HepG2 (cell line): ENCODE data around the gene NUP62. TPM values are rescaled to one million over a fixed set of nuclear protein-coding genes. Genes with fewer than 3 reads are reported as not detected.
A peak's percentile ranks its signal among the peaks of the same experiment; 100 is the strongest.

ENCODE experiments used
- ARNTL ChIP-seq: sonication (generic); formaldehyde crosslinking; IDR thresholded peaks from 2 replicates; pipeline ENCODE4 v1.4.0; 2020; ENCODE audit warnings: mild to moderate bottlenecking, missing genetic modification reagents
- ASH2L ChIP-seq: fragments of 300-600, 200-600 bp; sonication (generic); IDR thresholded peaks from 2 replicates; pipeline ENCODE4 v1.7.0; 2017; ENCODE audit warnings: low read depth, mild to moderate bottlenecking, moderate library complexity, mixed read lengths, low read length; ENCODE audit not compliant: insufficient read length
- ATF1 ChIP-seq: IDR thresholded peaks from 2 replicates; pipeline ENCODE4 v1.6.1; 2016; ENCODE audit warnings: mild to moderate bottlenecking, control low read depth
- FOXO1 ChIP-seq: sonication (generic); formaldehyde crosslinking; IDR thresholded peaks from 2 replicates; pipeline ENCODE4 v1.4.0; 2020; ENCODE audit warnings: missing genetic modification reagents
- HDAC2 ChIP-seq: sonication (generic); formaldehyde crosslinking; IDR thresholded peaks from 2 replicates; pipeline ENCODE4 v1.4.0; 2020; ENCODE audit warnings: missing genetic modification reagents
- HMG20B ChIP-seq: conservative IDR thresholded peaks from 2 replicates; pipeline ENCODE4 v1.6.1; 2016; ENCODE audit warnings: missing genetic modification reagents, missing compliant biosample characterization
- KLF16 ChIP-seq, 2 experiments: sonication (generic) in 1 of 2; formaldehyde crosslinking in 1 of 2; IDR thresholded peaks; 2 replicates each; pipeline versions ENCODE4 v1.6.1 to v1.8.0; 2016 to 2023; ENCODE audit warnings: missing genetic modification reagents in 2 of 2, missing compliant biosample characterization in 1 of 2
- MAZ ChIP-seq, 2 experiments: sonication (generic) in 1 of 2; formaldehyde crosslinking in 1 of 2; IDR thresholded peaks; 2 replicates each; pipeline versions ENCODE4 v1.5.0 to v1.6.1; 2012 to 2020; ENCODE audit warnings: low read depth in 2 of 2, mild to moderate bottlenecking in 2 of 2, borderline replicate concordance in 1 of 2, improper control_type of control experiment in 1 of 2, low read length in 1 of 2, missing genetic modification reagents in 1 of 2, moderate library complexity in 1 of 2
- MTA1 ChIP-seq: sonication (generic); formaldehyde crosslinking; IDR thresholded peaks from 2 replicates; pipeline ENCODE4 v1.4.0; 2020; ENCODE audit warnings: missing genetic modification reagents, mild to moderate bottlenecking, borderline replicate concordance
- MTF2 ChIP-seq: sonication (generic); formaldehyde crosslinking; IDR thresholded peaks from 2 replicates; pipeline ENCODE4 v1.5.0; 2020; ENCODE audit warnings: missing genetic modification reagents, borderline replicate concordance
- NRL ChIP-seq: sonication (generic); formaldehyde crosslinking; IDR thresholded peaks from 2 replicates; pipeline ENCODE4 v1.5.0; 2020; ENCODE audit warnings: missing genetic modification reagents, mild to moderate bottlenecking, moderate library complexity, borderline replicate concordance
- RBM39 ChIP-seq: fragments of 200-400 bp; formaldehyde crosslinking; IDR thresholded peaks from one replicate; pipeline ENCODE4 v1.6.1; 2018; ENCODE audit warnings: antibody characterized with exemption, mild to moderate bottlenecking, low read depth, low read length; ENCODE audit not compliant: poor library complexity, severe bottlenecking
- THYN1 ChIP-seq: sonication (generic); formaldehyde crosslinking; IDR thresholded peaks from 2 replicates; pipeline ENCODE4 v1.8.1; 2023; ENCODE audit warnings: low read depth, mild to moderate bottlenecking, moderate library complexity, missing genetic modification reagents, borderline replicate concordance
- TRIM24 ChIP-seq: sonication (generic); formaldehyde crosslinking; IDR thresholded peaks from 2 replicates; pipeline ENCODE4 v1.8.0; 2022; ENCODE audit warnings: mild to moderate bottlenecking, missing genetic modification reagents
- ZEB1 ChIP-seq: IDR thresholded peaks from 2 replicates; pipeline ENCODE4 v1.6.1; 2012; ENCODE audit warnings: mild to moderate bottlenecking, low read depth, inconsistent platforms; ENCODE audit not compliant: insufficient replicate concordance
- ZFP82 ChIP-seq: sonication (generic); formaldehyde crosslinking; IDR thresholded peaks from 2 replicates; pipeline ENCODE4 v1.5.1; 2020; ENCODE audit warnings: mild to moderate bottlenecking, missing genetic modification reagents, borderline replicate concordance
- ZNF121 ChIP-seq: sonication (generic); formaldehyde crosslinking; IDR thresholded peaks from 2 replicates; pipeline ENCODE4 v1.5.0; 2020; ENCODE audit warnings: mild to moderate bottlenecking, missing genetic modification reagents
- ZNF24 ChIP-seq: fragments of 450-650 bp; IDR thresholded peaks from 2 replicates; pipeline ENCODE4 v1.6.1; 2017; ENCODE audit warnings: antibody characterized with exemption, mild to moderate bottlenecking
- ZNF550 ChIP-seq: sonication (generic); formaldehyde crosslinking; IDR thresholded peaks from 2 replicates; pipeline ENCODE4 v1.4.0; 2020; ENCODE audit warnings: mild to moderate bottlenecking, missing genetic modification reagents, borderline replicate concordance
- ZNF556 ChIP-seq: sonication (generic); formaldehyde crosslinking; IDR thresholded peaks from 2 replicates; pipeline ENCODE4 v1.4.0; 2020; ENCODE audit warnings: mild to moderate bottlenecking, missing genetic modification reagents, borderline replicate concordance
- ZNF747 ChIP-seq: sonication (generic); formaldehyde crosslinking; IDR thresholded peaks from 2 replicates; pipeline ENCODE4 v1.8.1; 2023; ENCODE audit warnings: missing genetic modification reagents, mild to moderate bottlenecking, borderline replicate concordance
- ZNF839 ChIP-seq: sonication (generic); formaldehyde crosslinking; IDR thresholded peaks from 2 replicates; pipeline ENCODE4 v1.4.0; 2020; ENCODE audit warnings: missing genetic modification reagents, mild to moderate bottlenecking, borderline replicate concordance
- polyA plus RNA-seq, 8 experiments: library from polyadenylated mRNA; depleted of rRNA in 3 of 8; stranded (reverse) in 7 of 8; unstranded in 1 of 8; fragments of >200 nt; fragmentation: Illumina TruSeq in 4 of 8; extraction: Trizol in 4 of 8; gene quantifications; 2 replicates each; pipeline versions ENCODE4 v1.2.1 to v1.2.3, GENCODE V29; 2011 to 2016; ENCODE audit warnings: low read depth in 4 of 8, missing spikeins in 1 of 8, mixed read lengths in 1 of 8; ENCODE audit not compliant: insufficient read depth in 1 of 8
- total RNA-seq, 5 experiments: library from RNA; depleted of rRNA; stranded (reverse); fragments of >200 nt; fragmentation: Illumina TruSeq; extraction: Trizol; gene quantifications; 2 replicates each; pipeline ENCODE4 v1.2.3, GENCODE V29; 2016; ENCODE audit warnings: low read depth in 1 of 5
- TF ChIP-seq, protein P1 (sequence below): IDR thresholded peaks from 2 replicates; pipeline ENCODE4 v1.6.1; 2016; ENCODE audit warnings: missing biosample characterization, missing genetic modification reagents, low read depth
- TF ChIP-seq, protein P2 (sequence below): sonication (generic); formaldehyde crosslinking; IDR thresholded peaks from 2 replicates; pipeline ENCODE4 v1.4.0; 2020; ENCODE audit warnings: missing genetic modification reagents
- TF ChIP-seq, protein P3 (sequence below): sonication (generic); IDR thresholded peaks from 2 replicates; pipeline ENCODE4 v1.6.1; 2016; ENCODE audit warnings: low read depth, borderline replicate concordance

Gene NUP62
- total and polyA plus RNA-seq, 2 of the 13 experiments (the other 11 are each of a cell fraction or from before 2014, with no cell fraction given), result 16.5 to 41.5 TPM

DNA sequence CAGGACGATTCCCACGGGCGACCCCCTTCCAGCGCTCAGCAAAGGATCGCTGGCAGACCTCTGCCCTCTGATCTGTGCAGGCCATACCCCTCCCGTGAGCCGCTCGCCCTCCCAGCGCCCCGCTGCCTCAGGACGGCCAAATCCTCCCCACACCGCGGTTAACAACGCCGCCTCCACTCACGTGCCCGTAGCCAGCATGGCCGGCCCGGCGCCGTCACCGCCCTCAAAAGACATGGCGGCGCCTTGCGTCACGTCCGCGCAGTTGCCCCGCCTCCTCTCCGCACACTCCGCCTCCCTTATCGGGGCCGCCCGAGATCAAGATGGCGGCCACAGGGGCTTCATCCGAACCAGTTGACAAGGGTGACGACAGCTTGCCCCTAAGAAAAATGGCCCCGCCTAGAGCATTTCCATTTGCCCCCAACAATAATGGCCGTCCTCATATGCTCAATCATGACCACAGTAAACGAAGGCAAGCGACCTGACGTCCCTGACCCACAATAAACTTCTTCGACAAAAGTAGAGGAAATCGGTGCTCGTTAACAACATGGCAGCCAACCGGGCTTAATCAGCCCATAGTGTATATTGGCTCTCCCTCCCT lies 52.8 kb downstream of the NUP62 start (continued):
- TF ChIP-seq ZNF556, result no peak
- no peak for TF ChIP-seq ZNF550
- peak in 1 of 2 experiments; percentile 34; a peak in 1 of 4 replicates for TF ChIP-seq KLF16 (CRISPR knock-in tag; IDR thresholded peaks at IDR 0.05)
- TF ChIP-seq NRL (CRISPR knock-in tag), result 0 out of 2 replicates have a peak, but pooled peaks have one; percentile 43
- TF ChIP-seq ZNF839 (CRISPR knock-in tag), result no peak
- TF ChIP-seq RBM39, result peak; percentile 44
- TF ChIP-seq ARNTL (CRISPR knock-in tag), result peak; percentile 47
- no peak for TF ChIP-seq MTF2
- TF ChIP-seq ZNF747 (CRISPR knock-in tag), result peak; percentile 94
- TF ChIP-seq ZFP82, result peak; percentile 17; the same call in 1 of the 2 replicates
- TF ChIP-seq ZEB1, result no peak
- peak; percentile 12; the same call in 1 of the 2 replicates for TF ChIP-seq HDAC2
- no peak for TF ChIP-seq THYN1
- TF ChIP-seq ATF1 (CRISPR knock-in tag), result peak; percentile 93
- peak; percentile 68 for TF ChIP-seq ASH2L
- no peak for TF ChIP-seq ZNF121 (CRISPR knock-in tag)
- TF ChIP-seq, protein P1, sequence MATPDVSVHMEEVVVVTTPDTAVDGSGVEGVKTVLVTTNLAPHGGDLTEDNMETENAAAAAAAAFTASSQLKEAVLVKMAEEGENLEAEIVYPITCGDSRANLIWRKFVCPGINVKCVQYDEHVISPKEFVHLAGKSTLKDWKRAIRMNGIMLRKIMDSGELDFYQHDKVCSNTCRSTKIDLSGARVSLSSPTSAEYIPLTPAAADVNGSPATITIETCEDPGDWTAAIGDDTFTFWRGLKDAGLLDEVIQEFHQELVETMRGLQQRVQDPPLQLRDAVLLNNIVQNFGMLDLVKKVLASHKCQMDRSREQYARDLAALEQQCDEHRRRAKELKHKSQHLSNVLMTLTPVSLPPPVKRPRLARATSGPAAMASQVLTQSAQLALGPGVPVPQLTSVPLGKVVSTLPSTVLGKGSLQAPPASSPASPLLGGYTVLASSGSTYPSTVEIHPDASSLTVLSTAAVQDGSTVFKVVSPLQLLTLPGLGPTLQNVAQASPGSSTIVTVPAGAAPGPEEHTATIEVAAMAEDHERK (CRISPR knock-in tag), result peak; percentile 72
- TF ChIP-seq MAZ (IDR thresholded peaks at IDR 0.05; ENCODE audit: borderline replicate concordance, low read depth, low read length), result no peak
- peak; percentile 85 for TF ChIP-seq MAZ (CRISPR knock-in tag; IDR thresholded peaks at IDR 0.05; ENCODE audit: low read depth)
- no peak for TF ChIP-seq MTA1 (CRISPR knock-in tag)
- no peak for TF ChIP-seq HMG20B (CRISPR knock-in tag)
- TF ChIP-seq, protein P2, sequence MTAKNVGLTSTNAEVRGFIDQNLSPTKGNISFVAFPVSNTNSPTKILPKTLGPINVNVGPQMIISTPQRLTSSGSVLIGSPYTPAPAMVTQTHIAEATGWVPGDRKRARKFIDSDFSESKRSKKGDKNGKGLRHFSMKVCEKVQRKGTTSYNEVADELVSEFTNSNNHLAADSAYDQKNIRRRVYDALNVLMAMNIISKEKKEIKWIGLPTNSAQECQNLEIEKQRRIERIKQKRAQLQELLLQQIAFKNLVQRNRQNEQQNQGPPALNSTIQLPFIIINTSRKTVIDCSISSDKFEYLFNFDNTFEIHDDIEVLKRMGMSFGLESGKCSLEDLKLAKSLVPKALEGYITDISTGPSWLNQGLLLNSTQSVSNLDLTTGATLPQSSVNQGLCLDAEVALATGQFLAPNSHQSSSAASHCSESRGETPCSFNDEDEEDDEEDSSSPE (CRISPR knock-in tag), result peak; percentile 37; the same call in 1 of the 2 replicates
- TF ChIP-seq TRIM24 (CRISPR knock-in tag), result no peak
- peak; percentile 70 for TF ChIP-seq FOXO1 (CRISPR knock-in tag)
- TF ChIP-seq, protein P3, sequence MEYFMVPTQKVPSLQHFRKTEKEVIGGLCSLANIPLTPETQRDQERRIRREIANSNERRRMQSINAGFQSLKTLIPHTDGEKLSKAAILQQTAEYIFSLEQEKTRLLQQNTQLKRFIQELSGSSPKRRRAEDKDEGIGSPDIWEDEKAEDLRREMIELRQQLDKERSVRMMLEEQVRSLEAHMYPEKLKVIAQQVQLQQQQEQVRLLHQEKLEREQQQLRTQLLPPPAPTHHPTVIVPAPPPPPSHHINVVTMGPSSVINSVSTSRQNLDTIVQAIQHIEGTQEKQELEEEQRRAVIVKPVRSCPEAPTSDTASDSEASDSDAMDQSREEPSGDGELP, result no peak
- no peak for TF ChIP-seq ZNF24
